Liver (tissue), 9 donors: ENCODE results near the gene EPHB4. TPM values are rescaled to one million over a fixed set of nuclear protein-coding genes. Genes with fewer than 3 reads are reported as not detected.

Experiments
- DNase-seq: peaks from one replicate; pipeline ENCODE4 v3.0.0-alpha.2; 2017; ENCODE audit warnings: low spot score
- H3K27ac ChIP-seq, 2 donors: one replicate each; pipeline ENCODE4 v1.7.0; 2013; ENCODE audit warnings: inconsistent platforms in 2 of 2, low read length in 2 of 2, control low read depth in 1 of 2, low read depth in 1 of 2, mild to moderate bottlenecking in 1 of 2
- H3K27me3 ChIP-seq, 4 donors: one replicate each; pipeline versions ENCODE4 v1.6.1 to v1.7.0; 2013; ENCODE audit warnings: low read length in 3 of 4, inconsistent platforms in 1 of 4, mild to moderate bottlenecking in 1 of 4, moderate library complexity in 1 of 4; ENCODE audit not compliant: control insufficient read depth in 4 of 4, insufficient read depth in 4 of 4
- H3K36me3 ChIP-seq, 4 donors: one replicate each; pipeline versions ENCODE4 v1.6.1 to v1.7.0; 2013; ENCODE audit warnings: low read length in 3 of 4, mild to moderate bottlenecking in 3 of 4, low read depth in 1 of 4, moderate library complexity in 1 of 4; ENCODE audit not compliant: control insufficient read depth in 4 of 4, insufficient read depth in 3 of 4
- H3K4me1 ChIP-seq, 4 donors: one replicate each; pipeline versions ENCODE4 v1.6.1 to v1.7.0; 2013; ENCODE audit warnings: low read length in 3 of 4, mild to moderate bottlenecking in 3 of 4, moderate library complexity in 1 of 4; ENCODE audit not compliant: control insufficient read depth in 4 of 4, insufficient read depth in 4 of 4
- H3K4me3 ChIP-seq, 3 donors: one replicate each; pipeline versions ENCODE4 v1.6.1 to v1.7.0; 2013; ENCODE audit warnings: low read length in 3 of 3, control low read depth in 1 of 3, low read depth in 1 of 3, mild to moderate bottlenecking in 1 of 3
- H3K9ac ChIP-seq, 2 donors: one replicate each; pipeline ENCODE4 v1.7.0; 2013; ENCODE audit warnings: low read length in 2 of 2, mild to moderate bottlenecking in 2 of 2, moderate library complexity in 2 of 2, control low read depth in 1 of 2, low read depth in 1 of 2
- H3K9me3 ChIP-seq, 4 donors: one replicate each; pipeline versions ENCODE4 v1.6.1 to v1.7.0; 2013; ENCODE audit warnings: low read length in 3 of 4; ENCODE audit not compliant: control insufficient read depth in 4 of 4
- EGR1 ChIP-seq, 2 donors: IDR thresholded peaks; 2 replicates each; pipeline ENCODE4 v1.6.1; 2016 to 2018; ENCODE audit warnings: antibody characterized with exemption in 2 of 2, low read depth in 2 of 2
- GABPA ChIP-seq, 2 donors: IDR thresholded peaks in 1 of 2; conservative IDR thresholded peaks in 1 of 2; 2 replicates each; pipeline ENCODE4 v1.6.1; 2016; ENCODE audit warnings: antibody characterized with exemption in 2 of 2, mild to moderate bottlenecking in 1 of 2, moderate library complexity in 1 of 2
- HNF4A ChIP-seq, 2 donors: conservative IDR thresholded peaks; 2 replicates each; pipeline ENCODE4 v1.6.1; 2016; ENCODE audit warnings: antibody characterized with exemption in 2 of 2, mild to moderate bottlenecking in 2 of 2
- JUND ChIP-seq, 2 donors: IDR thresholded peaks; 2 replicates each; pipeline ENCODE4 v1.6.1; 2016; ENCODE audit warnings: antibody characterized with exemption in 2 of 2
- NR2F2 ChIP-seq: IDR thresholded peaks from 2 replicates; pipeline ENCODE4 v1.6.1; 2016; ENCODE audit warnings: antibody characterized with exemption
- RAD21 ChIP-seq, 2 donors: IDR thresholded peaks; 2 replicates each; pipeline ENCODE4 v1.6.1; 2016; ENCODE audit warnings: antibody characterized with exemption in 2 of 2, mild to moderate bottlenecking in 2 of 2
- REST ChIP-seq: IDR thresholded peaks from 2 replicates; pipeline ENCODE4 v1.6.1; 2016; ENCODE audit warnings: antibody characterized with exemption, mild to moderate bottlenecking
- RXRA ChIP-seq, 2 donors: IDR thresholded peaks; 2 replicates each; pipeline ENCODE4 v1.6.1; 2017 to 2018; ENCODE audit warnings: antibody characterized with exemption in 2 of 2, mild to moderate bottlenecking in 1 of 2
- TAF1 ChIP-seq: conservative IDR thresholded peaks from 2 replicates; pipeline ENCODE4 v1.6.1; 2016; ENCODE audit warnings: antibody characterized with exemption, mild to moderate bottlenecking
- YY1 ChIP-seq: IDR thresholded peaks from 2 replicates; pipeline ENCODE4 v1.6.1; 2016; ENCODE audit warnings: antibody characterized with exemption, mild to moderate bottlenecking
- ZBTB33 ChIP-seq: IDR thresholded peaks from 2 replicates; pipeline ENCODE4 v1.6.1; 2016; ENCODE audit warnings: antibody characterized with exemption
- WGBS: extraction: QIAGEN DNeasy Blood & Tissue Kit; methylation state at CpG from one replicate; pipeline ENCODE4 v1.1.7; 2013; 5-methylcytosine and 5-hydroxymethylcytosine counted together
- polyA plus RNA-seq, 2 donors: library from polyadenylated mRNA; stranded (reverse) in 1 of 2; unstranded in 1 of 2; fragments of 200-250 nt in 1 of 2; fragments of >200 nt in 1 of 2; fragmentation: Nextera tagmentation in 1 of 2; extraction: Ambion mirVana in 1 of 2; gene quantifications; one replicate each; pipeline versions ENCODE4 v1.2.1 to v1.2.3, GENCODE V29; 2013 to 2015
- total RNA-seq, 2 donors: library from RNA; depleted of rRNA; stranded (reverse); fragments of >200 nt; gene quantifications; one replicate each; pipeline ENCODE4 v1.2.3, GENCODE V29; 2014
- TF ChIP-seq, protein P1 (sequence below): fragments of 150-350 bp; IDR thresholded peaks from 2 replicates; pipeline ENCODE4 v1.5.1; 2017; ENCODE audit warnings: improper control_type of control experiment, low read depth, low read length; ENCODE audit not compliant: missing input control
- donor health status: healthy.
- donor health status: healthy.
- donor health status: healthy.
- donor health status: healthy.
- donor health status: healthy.

The EPHB4 gene
- total and polyA plus RNA-seq, 4 donors, result 14.4 to 53.0 (median 50.0) TPM

DNA sequence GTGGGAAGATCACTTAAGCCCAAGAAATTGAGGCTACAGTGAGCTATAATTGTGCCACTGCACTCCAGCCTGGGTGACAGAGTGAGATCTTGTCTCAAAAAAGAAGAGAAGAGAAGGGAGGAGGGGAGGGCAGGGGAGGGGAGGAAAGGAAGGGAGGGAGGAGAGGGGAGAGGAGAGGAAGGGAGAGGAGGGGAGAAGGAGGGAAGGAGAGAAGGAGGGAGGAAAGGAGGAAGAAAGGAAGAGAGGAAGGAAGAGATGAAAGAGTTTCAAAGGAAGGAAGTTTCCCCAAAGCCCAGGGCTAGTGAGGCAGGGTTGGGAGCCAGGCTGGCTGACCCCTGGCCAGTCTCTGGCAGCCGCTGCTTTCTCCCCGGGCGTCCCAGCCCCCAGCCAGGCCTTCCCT, 32.6 kb downstream of the EPHB4 start:
- peaks cover 0 to 3% (median 0%) of the 10 kb centered on the region in 4 donors for H3K4me1 ChIP-seq
- no peaks in the 10 kb centered on the region for H3K36me3 ChIP-seq
- no peak overlapping the region for H3K9ac ChIP-seq
- WGBS, result 26% methylated on average over 3 of the region's 3 CpGs
- no peak for DNase-seq
- H3K27me3 ChIP-seq, result no peaks in the 10 kb centered on the region
- TF ChIP-seq, protein P1, sequence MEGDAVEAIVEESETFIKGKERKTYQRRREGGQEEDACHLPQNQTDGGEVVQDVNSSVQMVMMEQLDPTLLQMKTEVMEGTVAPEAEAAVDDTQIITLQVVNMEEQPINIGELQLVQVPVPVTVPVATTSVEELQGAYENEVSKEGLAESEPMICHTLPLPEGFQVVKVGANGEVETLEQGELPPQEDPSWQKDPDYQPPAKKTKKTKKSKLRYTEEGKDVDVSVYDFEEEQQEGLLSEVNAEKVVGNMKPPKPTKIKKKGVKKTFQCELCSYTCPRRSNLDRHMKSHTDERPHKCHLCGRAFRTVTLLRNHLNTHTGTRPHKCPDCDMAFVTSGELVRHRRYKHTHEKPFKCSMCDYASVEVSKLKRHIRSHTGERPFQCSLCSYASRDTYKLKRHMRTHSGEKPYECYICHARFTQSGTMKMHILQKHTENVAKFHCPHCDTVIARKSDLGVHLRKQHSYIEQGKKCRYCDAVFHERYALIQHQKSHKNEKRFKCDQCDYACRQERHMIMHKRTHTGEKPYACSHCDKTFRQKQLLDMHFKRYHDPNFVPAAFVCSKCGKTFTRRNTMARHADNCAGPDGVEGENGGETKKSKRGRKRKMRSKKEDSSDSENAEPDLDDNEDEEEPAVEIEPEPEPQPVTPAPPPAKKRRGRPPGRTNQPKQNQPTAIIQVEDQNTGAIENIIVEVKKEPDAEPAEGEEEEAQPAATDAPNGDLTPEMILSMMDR, result no peak
- TF ChIP-seq HNF4A (conservative IDR thresholded peaks at IDR 0.05) (no peak), JUND (IDR thresholded peaks at IDR 0.05) (no peak), NR2F2 (no peak), EGR1 (IDR thresholded peaks at IDR 0.05; ENCODE audit: low read depth in 2 of 2) (no peak), RAD21 (IDR thresholded peaks at IDR 0.05) (no peak), TAF1 (no peak)
- H3K4me3 ChIP-seq, result no peak overlapping the region
- no peaks in the 10 kb centered on the region for H3K9me3 ChIP-seq
- H3K27ac ChIP-seq, result no peak overlapping the region

DNA sequence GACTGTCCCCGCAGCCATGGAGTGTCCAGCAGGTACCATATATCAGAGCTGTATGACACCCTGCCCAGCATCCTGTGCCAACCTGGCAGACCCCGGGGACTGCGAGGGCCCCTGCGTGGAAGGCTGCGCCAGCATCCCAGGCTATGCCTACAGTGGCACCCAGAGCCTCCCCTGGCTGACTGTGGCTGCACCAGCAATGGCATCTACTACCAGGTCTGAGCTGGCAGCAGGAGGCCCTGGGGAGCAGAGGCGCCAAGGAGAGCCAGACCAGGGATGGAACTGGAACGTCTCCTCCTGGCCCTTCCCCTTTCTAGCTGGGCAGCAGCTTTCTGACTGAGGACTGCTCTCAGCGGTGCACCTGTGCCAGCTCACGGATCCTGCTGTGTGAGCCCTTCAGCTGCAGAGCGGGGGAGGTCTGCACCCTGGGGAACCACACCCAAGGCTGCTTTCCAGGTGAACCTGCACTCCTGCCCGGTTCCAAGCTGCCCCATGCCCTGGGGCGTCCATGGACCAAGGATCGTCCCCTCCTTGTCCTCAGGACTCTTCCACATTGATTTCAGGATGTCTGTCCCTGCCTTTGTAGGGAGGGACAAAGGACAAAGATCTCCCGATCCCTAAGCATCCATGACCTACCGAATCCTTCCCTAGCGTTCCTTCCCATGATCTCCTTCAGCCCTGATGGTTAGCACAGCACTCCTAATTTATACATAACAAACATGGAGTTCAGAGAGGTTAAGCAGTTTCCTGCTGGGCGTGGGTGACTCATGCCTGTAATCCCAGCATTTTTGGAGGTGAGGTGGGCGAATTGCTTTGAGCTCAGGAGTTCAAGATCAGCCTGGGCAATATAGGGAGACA, 33.3 kb downstream of the EPHB4 start:
- no peaks in the 10 kb centered on the region for H3K36me3 ChIP-seq
- no peaks in the 10 kb centered on the region for H3K9me3 ChIP-seq
- H3K9ac ChIP-seq, result no peak overlapping the region
- WGBS, result 70% methylated on average over 18 of the region's 18 CpGs
- DNase-seq, result no peak
- H3K27ac ChIP-seq, result no peak overlapping the region
- no peaks in the 10 kb centered on the region for H3K4me1 ChIP-seq
- no peak overlapping the region for H3K4me3 ChIP-seq
- no peaks in the 10 kb centered on the region for H3K27me3 ChIP-seq
- no peak for TF ChIP-seq ZBTB33
- no peak for TF ChIP-seq JUND (IDR thresholded peaks at IDR 0.05)
- TF ChIP-seq YY1, result no peak
- TF ChIP-seq RXRA (IDR thresholded peaks at IDR 0.05), result no peak
- TF ChIP-seq GABPA (IDR thresholded peaks at IDR 0.05 in 1 of 2, conservative IDR thresholded peaks at IDR 0.05 in 1 of 2), result no peak
- TF ChIP-seq REST, result no peak
- no peak for TF ChIP-seq RAD21 (IDR thresholded peaks at IDR 0.05)
